Panc1 (cell line): ENCODE measurements around the gene NKAIN4.

Source experiments
- CTCF ChIP-seq: fragments of 450-650 bp; IDR thresholded peaks from 2 replicates; pipeline ENCODE4 v1.5.1; 2017; ENCODE audit warnings: mild to moderate bottlenecking
- POLR2AphosphoS5 ChIP-seq: IDR thresholded peaks from 2 replicates; pipeline ENCODE4 v1.6.1; 2012; ENCODE audit warnings: mild to moderate bottlenecking, low read depth, low read length, moderate library complexity
- SIN3A ChIP-seq: IDR thresholded peaks from 2 replicates; pipeline ENCODE4 v1.6.1; 2012; ENCODE audit warnings: low read depth, mild to moderate bottlenecking, low read length, moderate library complexity, borderline replicate concordance; ENCODE audit not compliant: insufficient read depth
- TCF7L2 ChIP-seq: IDR thresholded peaks from 2 replicates; pipeline ENCODE4 v1.6.1; 2011; ENCODE audit warnings: mild to moderate bottlenecking, low read depth, low read length, inconsistent platforms
- TF ChIP-seq, protein P1 (sequence below), 2 experiments: IDR thresholded peaks; 2 replicates each; pipeline ENCODE4 v1.6.1; 2011 to 2012; ENCODE audit warnings: low read depth in 2 of 2, control low read depth in 1 of 2, low read length in 1 of 2, mild to moderate bottlenecking in 1 of 2, moderate library complexity in 1 of 2; ENCODE audit not compliant: insufficient read depth in 1 of 2

DNA sequence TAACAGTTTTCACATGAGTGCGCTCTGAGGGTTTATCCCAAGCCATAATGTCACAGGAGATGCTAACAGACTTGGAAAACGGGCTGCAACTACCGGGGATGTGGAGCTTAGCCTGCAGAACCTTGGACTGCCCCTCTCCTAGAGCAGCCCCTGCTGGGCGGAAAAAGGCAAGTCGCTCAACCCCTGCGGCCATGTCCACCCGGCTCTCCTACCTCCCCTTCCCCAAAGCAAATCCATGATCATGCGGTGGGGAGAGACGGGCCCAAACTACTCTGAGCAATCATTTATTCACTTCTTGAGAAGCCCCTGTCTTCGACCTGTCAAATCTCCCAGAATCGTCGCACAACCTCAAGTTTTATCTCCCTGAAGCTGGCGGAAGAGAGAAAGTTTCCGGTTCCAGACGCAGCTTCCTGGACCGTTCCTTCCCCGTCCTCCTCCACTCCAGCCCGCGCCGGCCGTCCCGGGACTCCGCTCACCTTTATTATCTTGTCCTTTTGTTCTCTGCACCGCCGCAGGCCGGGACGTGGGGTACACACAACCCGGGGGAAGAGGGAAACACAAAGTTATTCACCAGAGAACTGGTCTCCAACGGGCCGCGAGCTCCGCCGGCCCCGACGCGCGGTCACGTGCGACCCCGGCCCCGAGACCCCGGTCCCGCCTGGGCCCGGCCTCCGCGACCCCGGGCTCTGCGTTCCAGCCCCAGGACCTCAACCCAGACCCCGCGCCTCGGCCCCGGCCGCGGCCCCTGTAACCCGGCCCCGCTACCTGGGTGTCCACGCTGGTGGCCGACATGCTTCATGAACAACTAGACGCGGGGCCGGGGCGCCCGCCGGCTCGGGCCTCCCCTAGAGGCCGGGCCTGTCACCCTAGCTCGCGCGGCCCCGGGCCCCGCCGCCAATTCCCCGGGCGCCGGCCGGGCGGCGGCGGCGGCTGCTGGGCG lies 38.9 kb downstream of the NKAIN4 start:
- TF ChIP-seq, protein P1, sequence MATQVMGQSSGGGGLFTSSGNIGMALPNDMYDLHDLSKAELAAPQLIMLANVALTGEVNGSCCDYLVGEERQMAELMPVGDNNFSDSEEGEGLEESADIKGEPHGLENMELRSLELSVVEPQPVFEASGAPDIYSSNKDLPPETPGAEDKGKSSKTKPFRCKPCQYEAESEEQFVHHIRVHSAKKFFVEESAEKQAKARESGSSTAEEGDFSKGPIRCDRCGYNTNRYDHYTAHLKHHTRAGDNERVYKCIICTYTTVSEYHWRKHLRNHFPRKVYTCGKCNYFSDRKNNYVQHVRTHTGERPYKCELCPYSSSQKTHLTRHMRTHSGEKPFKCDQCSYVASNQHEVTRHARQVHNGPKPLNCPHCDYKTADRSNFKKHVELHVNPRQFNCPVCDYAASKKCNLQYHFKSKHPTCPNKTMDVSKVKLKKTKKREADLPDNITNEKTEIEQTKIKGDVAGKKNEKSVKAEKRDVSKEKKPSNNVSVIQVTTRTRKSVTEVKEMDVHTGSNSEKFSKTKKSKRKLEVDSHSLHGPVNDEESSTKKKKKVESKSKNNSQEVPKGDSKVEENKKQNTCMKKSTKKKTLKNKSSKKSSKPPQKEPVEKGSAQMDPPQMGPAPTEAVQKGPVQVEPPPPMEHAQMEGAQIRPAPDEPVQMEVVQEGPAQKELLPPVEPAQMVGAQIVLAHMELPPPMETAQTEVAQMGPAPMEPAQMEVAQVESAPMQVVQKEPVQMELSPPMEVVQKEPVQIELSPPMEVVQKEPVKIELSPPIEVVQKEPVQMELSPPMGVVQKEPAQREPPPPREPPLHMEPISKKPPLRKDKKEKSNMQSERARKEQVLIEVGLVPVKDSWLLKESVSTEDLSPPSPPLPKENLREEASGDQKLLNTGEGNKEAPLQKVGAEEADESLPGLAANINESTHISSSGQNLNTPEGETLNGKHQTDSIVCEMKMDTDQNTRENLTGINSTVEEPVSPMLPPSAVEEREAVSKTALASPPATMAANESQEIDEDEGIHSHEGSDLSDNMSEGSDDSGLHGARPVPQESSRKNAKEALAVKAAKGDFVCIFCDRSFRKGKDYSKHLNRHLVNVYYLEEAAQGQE (IDR thresholded peaks at IDR 0.05; ENCODE audit: insufficient read depth in 1 of 2, low read depth in 2 of 2, low read length in 1 of 2), result no peak
- TF ChIP-seq CTCF, result peak; percentile 21; the same call in 1 of the 2 replicates
- no peak for TF ChIP-seq POLR2AphosphoS5
- TF ChIP-seq TCF7L2, result no peak
- TF ChIP-seq SIN3A, result no peak
